Left hindlimb (tissue), 1 donor: Measurements from ENCODE around the gene CSMD2.

ENCODE experiments used
- DNase-seq: peaks from one replicate; pipeline ENCODE4 v3.0.0-alpha.2; 2018

Gene CSMD2

GRCh38 chr1:33706634-33707255, 458.3 kb downstream of the CSMD2 start:
- no peak for DNase-seq

DNA sequence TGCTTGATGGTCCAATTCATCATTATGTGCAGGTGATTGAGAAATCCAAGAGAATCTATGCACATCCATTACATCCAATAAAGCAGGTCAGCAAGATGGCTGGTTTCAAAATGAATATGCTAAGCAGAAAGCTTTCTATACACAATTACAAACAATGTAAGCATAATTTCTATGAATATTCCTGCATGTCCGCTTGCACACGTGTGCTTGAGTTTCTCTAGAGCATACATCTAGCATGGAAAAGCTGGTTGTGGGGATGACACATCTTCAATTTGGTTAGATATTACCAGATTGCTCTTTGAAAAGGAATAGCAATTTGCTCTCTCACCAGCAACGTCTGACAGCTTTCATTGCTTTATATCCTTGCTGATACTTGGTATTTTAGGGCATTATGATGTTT, 461.6 kb downstream of the CSMD2 start:
- DNase-seq = no peak

DNA sequence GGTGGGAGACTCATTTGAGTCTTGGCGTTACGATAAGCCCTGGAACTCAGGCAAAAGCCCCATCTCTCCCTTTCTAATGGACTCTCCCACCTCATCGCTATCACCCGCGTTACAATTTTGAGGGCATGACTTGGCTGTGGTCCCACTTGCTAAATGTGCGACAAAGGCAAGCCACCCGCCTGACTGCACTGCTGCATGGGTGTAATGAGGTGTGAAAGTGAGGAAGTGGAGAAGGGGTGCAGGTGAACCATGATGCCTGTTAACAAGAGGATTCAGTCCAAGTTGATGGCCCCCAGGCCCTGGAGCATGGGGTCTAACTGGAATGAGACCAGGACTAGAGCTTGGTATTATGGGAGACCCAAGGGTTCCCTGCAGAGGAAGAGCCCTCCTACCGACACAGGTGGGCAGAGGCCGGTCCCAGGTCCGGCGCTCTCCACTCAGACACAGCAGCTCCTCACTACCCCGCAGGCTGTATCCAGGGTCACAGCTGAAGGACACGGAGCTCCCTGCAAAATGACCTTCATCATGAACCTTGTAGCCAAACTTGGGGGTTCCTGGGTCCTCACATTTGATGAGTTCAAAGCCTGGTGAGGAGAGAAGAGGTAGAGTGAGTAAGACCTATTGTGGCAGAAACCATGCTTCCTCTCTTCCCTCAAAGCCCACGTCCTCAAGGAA, 466.5 kb downstream of the CSMD2 start:
- DNase-seq = no peak

- no peak for DNase-seq
These were observed 467.2 kb downstream of the CSMD2 start for GRCh38 chr1:33697816-33698215.

DNA sequence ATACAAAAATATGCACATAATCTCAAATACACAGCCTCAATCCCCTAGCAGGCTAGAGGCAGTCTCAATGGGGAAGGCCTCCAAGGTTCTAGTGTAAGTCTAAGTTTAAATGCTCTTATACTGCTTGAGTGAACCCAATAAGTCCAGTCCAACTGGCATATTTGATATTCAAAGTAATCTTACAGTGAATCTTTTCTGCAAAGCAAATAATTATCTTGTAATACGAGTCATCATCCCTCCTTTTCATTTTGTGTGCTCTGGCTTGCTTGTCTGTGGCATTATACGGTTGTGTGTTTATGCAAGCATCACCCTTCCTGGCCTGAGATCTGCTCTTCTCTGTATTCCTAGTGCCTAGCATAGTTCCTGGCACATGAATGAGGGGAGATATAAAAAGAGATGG, 468.1 kb downstream of the CSMD2 start:
- DNase-seq = no peak

GRCh38 chr1:33696311-33696710, 468.7 kb downstream of the CSMD2 start:
- DNase-seq = no peak

- no peak for DNase-seq
These were observed 472.5 kb downstream of the CSMD2 start for GRCh38 chr1:33692206-33693188.

DNA sequence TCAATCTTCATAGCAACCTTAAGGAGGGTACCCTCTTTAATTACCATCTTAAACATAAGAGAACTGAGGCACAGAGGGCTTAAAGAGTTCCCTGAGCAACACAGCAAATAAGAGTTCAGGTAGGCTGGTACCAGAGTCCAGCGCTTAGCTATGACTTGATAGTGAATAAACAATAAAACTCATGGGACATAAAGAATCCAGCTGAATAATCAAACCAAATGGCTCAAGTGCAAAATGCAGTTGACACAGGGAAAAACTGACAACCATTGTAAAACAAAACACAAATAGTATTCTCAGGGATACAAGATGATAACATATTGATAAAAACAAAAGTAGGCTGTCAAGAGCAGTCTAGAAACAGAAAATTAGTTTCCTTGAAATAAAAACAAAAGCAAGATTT, 478.0 kb downstream of the CSMD2 start:
- DNase-seq = no peak

DNA sequence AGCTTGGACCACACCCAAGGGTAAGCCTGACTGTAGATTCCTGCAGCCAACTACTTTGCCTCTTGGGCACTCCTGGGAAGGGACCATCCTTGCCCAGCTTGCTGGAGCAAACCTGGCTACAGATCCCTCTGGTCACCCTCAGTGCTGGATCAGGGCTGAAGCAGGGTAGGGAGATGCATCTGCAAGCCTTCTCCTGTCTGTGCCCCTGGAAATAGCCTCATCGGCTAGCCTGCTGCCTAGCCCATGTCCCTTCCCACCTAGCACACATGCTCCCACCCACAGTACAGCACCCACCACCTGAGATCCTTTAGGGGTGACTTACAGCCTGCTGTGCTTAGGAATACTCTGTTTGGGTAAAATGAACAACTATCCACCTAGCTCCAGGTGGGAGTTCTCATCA, 478.5 kb downstream of the CSMD2 start:
- DNase-seq = no peak

GRCh38 chr1:33685256-33685655, 479.8 kb downstream of the CSMD2 start:
- DNase-seq = no peak

DNA sequence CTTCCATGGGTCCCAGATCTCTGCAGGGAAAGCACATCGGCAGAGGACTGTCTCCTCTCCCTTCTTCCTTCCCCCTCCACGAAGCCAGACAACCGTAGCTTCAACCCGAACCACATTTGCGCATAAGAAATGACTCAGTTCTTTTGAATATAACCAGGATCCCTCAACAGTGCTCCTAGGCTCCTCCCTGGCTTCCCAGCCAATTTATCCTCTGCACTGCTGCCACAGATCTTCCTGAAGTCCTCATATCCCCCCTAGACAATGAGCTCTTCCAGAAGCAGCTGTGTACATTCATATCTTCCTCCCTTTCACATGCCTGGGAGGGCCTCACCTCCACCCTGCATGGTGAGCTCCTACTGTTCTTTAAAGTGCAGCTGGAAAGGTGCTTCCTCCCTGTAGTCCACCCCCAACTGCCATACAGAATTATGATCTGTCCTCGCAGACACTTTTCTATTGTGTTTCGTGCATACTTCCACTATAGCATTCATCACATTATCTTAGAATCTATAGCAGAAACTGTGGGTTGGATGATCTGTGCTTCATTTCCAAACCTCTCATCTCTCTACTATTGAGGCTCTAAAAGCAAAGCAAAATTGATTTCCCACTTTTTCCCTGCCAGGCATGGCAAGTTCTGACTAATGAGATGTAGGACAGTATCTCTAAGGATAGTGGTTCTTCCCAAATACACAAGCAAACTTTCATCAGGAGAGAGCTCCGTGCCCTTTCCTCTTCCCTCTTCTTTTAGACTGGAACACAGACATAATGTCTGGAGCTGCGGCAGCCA, 480.4 kb downstream of the CSMD2 start:
- DNase-seq = no peak

- no peak for DNase-seq
These were observed 481.1 kb downstream of the CSMD2 start for GRCh38 chr1:33683913-33684312.

- DNase-seq = no peak
These were observed 482.7 kb downstream of the CSMD2 start for GRCh38 chr1:33682371-33682770.

DNA sequence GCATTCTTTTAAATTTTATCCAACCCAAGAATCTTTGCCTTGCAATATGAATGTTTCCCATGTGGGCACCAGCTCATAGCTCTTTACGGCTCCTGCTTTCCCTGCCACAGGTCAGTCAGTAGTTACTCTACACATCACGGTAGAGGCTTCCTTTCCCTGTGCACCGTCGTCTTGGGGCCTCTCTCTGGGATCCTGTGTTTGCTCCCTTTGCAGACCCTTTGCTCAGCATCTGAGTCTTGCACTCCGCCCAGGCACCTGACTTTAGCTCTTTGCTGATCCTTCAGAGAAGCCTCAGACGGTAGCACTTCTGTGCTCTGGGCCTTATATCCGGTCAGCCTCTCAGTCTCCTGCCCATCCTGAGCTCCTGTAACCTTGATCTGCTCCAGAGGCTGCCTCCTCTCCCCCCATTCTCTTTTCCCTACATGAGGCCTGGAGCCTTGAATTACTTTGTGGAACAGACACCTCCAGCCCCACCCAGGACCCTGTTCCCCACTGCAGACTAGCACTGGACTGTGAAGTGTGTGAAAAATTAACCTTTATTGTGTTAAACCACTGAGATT, 484.7 kb downstream of the CSMD2 start:
- no peak for DNase-seq

- DNase-seq = no peak
These were observed 494.5 kb downstream of the CSMD2 start for GRCh38 chr1:33670567-33670966.

GRCh38 chr1:33668695-33669094, 496.3 kb downstream of the CSMD2 start:
- DNase-seq = no peak

GRCh38 chr1:33667386-33668282, 497.4 kb downstream of the CSMD2 start:
- no peak for DNase-seq

GRCh38 chr1:33666616-33667015, 498.4 kb downstream of the CSMD2 start:
- no peak for DNase-seq

- no peak for DNase-seq
These were observed 503.1 kb downstream of the CSMD2 start for GRCh38 chr1:33661811-33662454.

DNA sequence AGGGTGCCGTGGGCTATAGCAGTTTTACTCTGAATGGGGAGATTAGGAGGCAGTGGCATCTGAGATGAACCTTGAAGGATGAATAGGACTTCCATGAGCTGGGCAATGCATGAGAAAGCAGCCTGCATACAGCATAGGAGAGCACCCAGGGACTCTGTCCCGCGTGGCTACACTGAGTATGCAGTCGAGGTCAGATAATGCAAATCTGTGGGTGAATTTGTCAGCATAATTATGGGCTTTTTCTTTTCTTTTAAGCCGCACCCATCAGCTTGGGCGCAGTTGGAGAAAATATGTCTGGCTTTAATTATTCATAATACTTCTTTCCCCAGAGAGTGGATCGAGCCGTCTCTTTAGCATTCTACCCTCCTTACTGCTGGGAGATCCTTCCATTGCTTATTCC, 504.1 kb downstream of the CSMD2 start:
- DNase-seq = no peak

GRCh38 chr1:33660244-33660643, 504.8 kb downstream of the CSMD2 start:
- no peak for DNase-seq
